PC-9 (cell line): ENCODE data around the gene CPE. TPM values are rescaled to one million over a fixed set of nuclear protein-coding genes. Genes with fewer than 3 reads are reported as not detected.

ENCODE experiments used
- BruUV-seq: library from RNA; stranded (reverse); fragments of 400-500 nt; replicated peaks from 2 replicates; lab custom pipeline; 2021; lab: Mats Ljungman, UMichigan
- CTCF ChIA-PET: fragments of 300-600 bp; sonication (Branson Sonifier 250); formaldehyde crosslinking; loops from one replicate; lab custom pipeline; 2022; ENCODE audit warnings: antibody characterized with exemption; lab: Charles Lee
- POLR2A ChIA-PET: fragments of 300-600 bp; sonication (Branson Sonifier 250); formaldehyde crosslinking; loops from one replicate; lab custom pipeline; 2022; ENCODE audit warnings: antibody characterized with exemption; ENCODE audit not compliant: unreplicated experiment; lab: Charles Lee
- DNase-seq, 2 experiments: peaks; one replicate each; pipeline versions ENCODE4 v3.0.0 to v3.0.0-alpha.2; 2015 to 2022; ENCODE audit warnings: mixed read lengths in 1 of 2
- H2AFZ ChIP-seq: fragments of 200-600 bp; sonication (generic); 2 replicates; pipeline ENCODE4 v1.8.1; 2017; ENCODE audit warnings: antibody characterized with exemption
- H3F3A ChIP-seq: fragments of 200-600 bp; sonication (generic); 2 replicates; pipeline ENCODE4 v1.8.1; 2017; ENCODE audit warnings: antibody characterized with exemption, mild to moderate bottlenecking, low read depth; ENCODE audit not compliant: insufficient read depth
- H3K27ac ChIP-seq: fragments of 200-600 bp; sonication (generic); 2 replicates; pipeline ENCODE4 v1.6.1; 2016; ENCODE audit warnings: mixed run types
- H3K27me3 ChIP-seq: fragments of 200-600 bp; sonication (generic); 2 replicates; pipeline ENCODE4 v1.6.1; 2016; ENCODE audit warnings: low read depth, mixed run types; ENCODE audit not compliant: insufficient read depth
- H3K36me3 ChIP-seq: fragments of 200-600 bp; sonication (generic); 2 replicates; pipeline ENCODE4 v1.6.1; 2016; ENCODE audit warnings: low read depth, mixed run types
- H3K4me1 ChIP-seq: fragments of 200-600 bp; sonication (generic); replicated peaks from 2 replicates; pipeline ENCODE4 v1.6.1; 2016; ENCODE audit warnings: mixed run types; ENCODE audit not compliant: insufficient read depth
- H3K4me2 ChIP-seq: fragments of 200-600 bp; sonication (generic); 2 replicates; pipeline ENCODE4 v1.6.1; 2017; ENCODE audit warnings: mixed run types
- H3K4me3 ChIP-seq: fragments of 200-600 bp; sonication (generic); 2 replicates; pipeline ENCODE4 v1.6.1; 2016; ENCODE audit warnings: mixed run types
- H3K79me2 ChIP-seq: fragments of 200-600 bp; sonication (generic); 2 replicates; pipeline ENCODE4 v1.6.1; 2017; ENCODE audit warnings: low read depth, mixed run types
- H3K9me2 ChIP-seq: fragments of 200-600 bp; sonication (generic); 2 replicates; pipeline ENCODE4 v1.8.1; 2017; ENCODE audit warnings: mild to moderate bottlenecking; ENCODE audit not compliant: insufficient read depth
- H3K9me3 ChIP-seq: fragments of 200-600 bp; sonication (generic); 2 replicates; pipeline ENCODE4 v1.8.1; 2016; ENCODE audit warnings: low read depth; ENCODE audit not compliant: insufficient read depth
- H4K20me1 ChIP-seq: fragments of 200-600 bp; sonication (generic); 2 replicates; pipeline ENCODE4 v1.8.1; 2017; ENCODE audit not compliant: insufficient read depth
- EZH2 ChIP-seq: fragments of 200-600 bp; sonication (generic); IDR thresholded peaks from 2 replicates; pipeline ENCODE4 v1.8.0; 2017; ENCODE audit warnings: antibody characterized with exemption, low read depth
- intact Hi-C: fragments of 100-400 bp; cut with micrococcal nuclease; formaldehyde crosslinking; loops from one replicate; pipeline ENCODE4 v1.10.0; 2022; ENCODE audit not compliant: unreplicated experiment
- total RNA-seq: library from RNA; stranded (reverse); gene quantifications from 2 replicates; pipeline ENCODE4 v1.2.3, GENCODE V29; 2021
- TF ChIP-seq, protein P1 (sequence below): fragments of 200-600 bp; sonication (generic); conservative IDR thresholded peaks from 2 replicates; pipeline ENCODE4 v1.6.1; 2017; ENCODE audit warnings: mixed run types, antibody characterized with exemption, mild to moderate bottlenecking, moderate library complexity

Gene CPE
- total RNA-seq, 1 experiment from 2014 or later: 1.3 TPM

DNA sequence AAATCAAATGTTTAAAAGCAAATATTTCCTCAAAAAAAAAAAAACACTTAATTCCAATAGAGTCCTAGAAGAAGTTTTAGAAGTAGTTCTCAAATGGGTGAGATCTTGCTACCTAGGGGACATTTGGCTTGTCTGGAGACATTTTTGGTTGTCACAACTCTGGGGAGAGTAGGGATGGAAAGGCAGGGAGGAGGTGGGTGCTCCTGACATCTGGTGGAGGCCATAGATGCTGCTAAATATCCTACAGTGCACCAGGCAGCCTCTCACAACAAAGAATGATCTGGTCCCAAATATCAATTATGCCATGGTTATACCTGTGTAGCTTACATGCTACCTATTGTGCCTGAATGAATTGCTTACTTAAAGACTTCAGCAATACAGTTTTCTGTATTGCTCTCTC, 46.8 kb downstream of the CPE start:
- no TSS peak for BruUV-seq
- Histone ChIP-seq H3K36me3 (no peaks in the 10 kb centered on the region), H3K79me2 (no peaks in the 10 kb centered on the region), H3K27me3 (no peaks in the 10 kb centered on the region), H3K9me2 (no peaks in the 10 kb centered on the region), H3K4me2 (no peak overlapping the region), H3F3A (no peaks in the 10 kb centered on the region), H3K4me1 (no peaks in the 10 kb centered on the region), H3K27ac (no peak overlapping the region), H3K4me3 (no peak overlapping the region), H3K9me3 (no peaks in the 10 kb centered on the region), H4K20me1 (no peaks in the 10 kb centered on the region), H2AFZ (no peak overlapping the region)
- intact Hi-C loops: no loop called here
- TF ChIP-seq EZH2: no peak
- TF ChIP-seq, protein P1, sequence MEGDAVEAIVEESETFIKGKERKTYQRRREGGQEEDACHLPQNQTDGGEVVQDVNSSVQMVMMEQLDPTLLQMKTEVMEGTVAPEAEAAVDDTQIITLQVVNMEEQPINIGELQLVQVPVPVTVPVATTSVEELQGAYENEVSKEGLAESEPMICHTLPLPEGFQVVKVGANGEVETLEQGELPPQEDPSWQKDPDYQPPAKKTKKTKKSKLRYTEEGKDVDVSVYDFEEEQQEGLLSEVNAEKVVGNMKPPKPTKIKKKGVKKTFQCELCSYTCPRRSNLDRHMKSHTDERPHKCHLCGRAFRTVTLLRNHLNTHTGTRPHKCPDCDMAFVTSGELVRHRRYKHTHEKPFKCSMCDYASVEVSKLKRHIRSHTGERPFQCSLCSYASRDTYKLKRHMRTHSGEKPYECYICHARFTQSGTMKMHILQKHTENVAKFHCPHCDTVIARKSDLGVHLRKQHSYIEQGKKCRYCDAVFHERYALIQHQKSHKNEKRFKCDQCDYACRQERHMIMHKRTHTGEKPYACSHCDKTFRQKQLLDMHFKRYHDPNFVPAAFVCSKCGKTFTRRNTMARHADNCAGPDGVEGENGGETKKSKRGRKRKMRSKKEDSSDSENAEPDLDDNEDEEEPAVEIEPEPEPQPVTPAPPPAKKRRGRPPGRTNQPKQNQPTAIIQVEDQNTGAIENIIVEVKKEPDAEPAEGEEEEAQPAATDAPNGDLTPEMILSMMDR: no peak
- POLR2A ChIA-PET: no interaction called here
- DNase-seq: no peak
- CTCF ChIA-PET: no interaction called here

DNA sequence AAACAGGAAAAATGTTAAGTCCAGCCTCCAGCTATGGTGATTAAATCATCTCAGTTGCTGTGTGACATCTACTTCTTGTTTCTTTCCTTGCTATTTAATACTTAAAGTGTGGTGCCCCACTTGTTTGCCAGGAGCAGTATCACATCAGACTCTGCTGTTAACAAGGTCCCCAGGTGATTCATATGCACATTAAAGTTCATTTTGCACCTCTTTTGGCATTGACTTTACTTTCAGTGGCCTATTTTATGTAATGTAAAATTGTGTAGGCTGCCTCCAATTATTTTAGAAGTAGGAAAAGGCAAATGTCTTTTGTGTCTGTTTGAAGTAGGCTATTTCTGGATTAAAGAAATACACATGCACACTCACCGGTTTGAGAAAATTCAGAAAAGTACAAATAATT, 47.5 kb downstream of the CPE start:
- no peak overlapping the region for H2AFZ ChIP-seq
- no peaks in the 10 kb centered on the region for H4K20me1 ChIP-seq
- intact Hi-C loops: no loop called here
- TF ChIP-seq EZH2: no peak
- TF ChIP-seq, protein P1: no peak
- H3K36me3 ChIP-seq: no peaks in the 10 kb centered on the region
- H3K27me3 ChIP-seq: no peaks in the 10 kb centered on the region
- ChIA-PET CTCF (no interaction called here), POLR2A (no interaction called here)
- H3F3A ChIP-seq: no peaks in the 10 kb centered on the region
- H3K9me3 ChIP-seq: no peaks in the 10 kb centered on the region
- H3K27ac ChIP-seq: no peak overlapping the region
- no TSS peak for BruUV-seq
- no peak for DNase-seq
- no peak overlapping the region for H3K4me2 ChIP-seq
- no peak overlapping the region for H3K4me3 ChIP-seq
- H3K9me2 ChIP-seq: no peaks in the 10 kb centered on the region
- no peaks in the 10 kb centered on the region for H3K4me1 ChIP-seq
- no peaks in the 10 kb centered on the region for H3K79me2 ChIP-seq

DNA sequence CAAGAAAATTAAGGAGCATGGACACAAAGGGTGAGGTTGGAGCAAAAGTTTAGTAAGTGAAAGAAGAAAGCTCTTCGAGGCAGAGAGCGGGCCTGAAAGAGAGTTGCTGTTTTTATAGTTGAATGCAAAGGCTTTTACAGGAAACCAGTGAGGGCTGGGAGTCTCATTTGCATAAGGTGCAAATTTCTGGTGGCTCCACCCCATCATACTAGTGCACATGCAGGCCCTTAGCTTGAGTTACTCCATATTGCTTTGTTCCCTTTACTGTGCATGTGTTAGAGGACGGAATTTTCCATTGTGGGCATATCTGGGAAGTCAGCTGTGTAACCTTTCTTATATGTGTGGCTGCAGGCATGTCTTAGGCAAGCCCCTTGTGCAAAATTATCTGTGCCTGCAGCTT, 48.0 kb downstream of the CPE start:
- CTCF ChIA-PET: no interaction called here
- intact Hi-C loops: no loop called here

More for the DNA sequence above, 48.0 kb downstream of the CPE start:
- no peaks in the 10 kb centered on the region for H3K4me1 ChIP-seq
- H2AFZ ChIP-seq: no peak overlapping the region
- H3K27me3 ChIP-seq: no peaks in the 10 kb centered on the region
- no peak for DNase-seq
- H3K4me3 ChIP-seq: no peak overlapping the region
- H4K20me1 ChIP-seq: no peaks in the 10 kb centered on the region
- H3K79me2 ChIP-seq: no peaks in the 10 kb centered on the region
- no peaks in the 10 kb centered on the region for H3K9me3 ChIP-seq
- no peaks in the 10 kb centered on the region for H3K36me3 ChIP-seq
- BruUV-seq: no TSS peak
- TF ChIP-seq, protein P1: no peak
- no peak for TF ChIP-seq EZH2
- H3F3A ChIP-seq: no peaks in the 10 kb centered on the region
- H3K27ac ChIP-seq: no peak overlapping the region
- POLR2A ChIA-PET: no interaction called here
- no peaks in the 10 kb centered on the region for H3K9me2 ChIP-seq
- H3K4me2 ChIP-seq: no peak overlapping the region
